ENCODE results near the gene PCDHGC5.

DNA sequence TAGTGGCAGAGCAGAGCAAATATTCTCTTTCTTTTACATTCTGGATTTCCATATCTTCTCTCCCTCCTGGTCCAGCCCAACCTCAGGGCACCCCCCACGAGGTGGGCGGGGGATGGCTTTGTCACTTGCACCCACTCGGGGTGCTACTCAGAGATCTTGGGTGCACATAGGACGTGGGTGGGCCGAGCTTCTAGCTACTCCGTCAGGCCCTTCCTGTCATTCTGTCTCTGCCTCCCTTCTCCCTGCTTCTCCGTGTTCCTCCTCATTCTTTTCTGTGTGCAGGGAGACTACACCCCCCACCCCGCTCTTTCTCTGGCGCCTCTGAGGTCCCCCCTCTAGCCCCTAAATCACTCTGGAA is 19.5 kb downstream of the PCDHGC5 start:
- TF ChIP-seq, protein P1, sequence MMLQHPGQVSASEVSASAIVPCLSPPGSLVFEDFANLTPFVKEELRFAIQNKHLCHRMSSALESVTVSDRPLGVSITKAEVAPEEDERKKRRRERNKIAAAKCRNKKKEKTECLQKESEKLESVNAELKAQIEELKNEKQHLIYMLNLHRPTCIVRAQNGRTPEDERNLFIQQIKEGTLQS (IDR thresholded peaks at IDR 0.05): no peak
- TF ChIP-seq, protein P1 (CRISPR knock-in tag; conservative IDR thresholded peaks at IDR 0.05): no peak
- TF ChIP-seq REST (IDR thresholded peaks at IDR 0.05; ENCODE audit: borderline replicate concordance) (no peak), REST (CRISPR knock-in tag; IDR thresholded peaks at IDR 0.05; ENCODE audit: low read depth) (no peak), POLR2A (conservative IDR thresholded peaks at IDR 0.05) (no peak), POLR2B (IDR thresholded peaks at IDR 0.05; ENCODE audit: low read depth, partially characterized antibody) (no peak)

All from K562 (cell line).